GM23338 (cell line): ENCODE measurements around the gene MSL2. TPM values are rescaled to one million over a fixed set of nuclear protein-coding genes. Genes with fewer than 3 reads are reported as not detected.

Experiments used
- ATAC-seq: fragments of 200-7000 bp; cut with Tn5 transposase; 3 replicates; pipeline ENCODE4 v1.9.1; 2020
- DNase-seq: peaks from one replicate; pipeline ENCODE4 v3.0.0-alpha.2; 2015; ENCODE audit warnings: low spot score
- H2AFZ ChIP-seq: fragments of 200-600 bp; sonication (generic); 2 replicates; pipeline ENCODE4 v1.8.0; 2016; ENCODE audit warnings: antibody characterized with exemption, mild to moderate bottlenecking, moderate library complexity
- H3F3A ChIP-seq: fragments of 200-600 bp; sonication (generic); replicated peaks from 2 replicates; pipeline ENCODE4 v1.8.0; 2017; ENCODE audit warnings: antibody characterized with exemption, mixed run types, low read depth
- H3K27ac ChIP-seq: fragments of 200-600 bp; sonication (generic); 2 replicates; pipeline ENCODE4 v1.6.1; 2016; ENCODE audit warnings: low read depth
- H3K27me3 ChIP-seq: fragments of 200-600 bp; sonication (generic); 2 replicates; pipeline ENCODE4 v1.8.0; 2016; ENCODE audit warnings: mild to moderate bottlenecking, mixed run types, moderate library complexity; ENCODE audit not compliant: insufficient read depth
- H3K36me3 ChIP-seq: fragments of 200-600 bp; sonication (generic); 2 replicates; pipeline ENCODE4 v1.8.0; 2016; ENCODE audit warnings: mild to moderate bottlenecking; ENCODE audit not compliant: insufficient read depth
- H3K4me1 ChIP-seq: fragments of 200-600 bp; sonication (generic); 2 replicates; pipeline ENCODE4 v1.8.0; 2016; ENCODE audit warnings: mild to moderate bottlenecking, moderate library complexity; ENCODE audit not compliant: insufficient read depth
- H3K4me2 ChIP-seq: fragments of 200-600 bp; sonication (generic); 2 replicates; pipeline ENCODE4 v1.7.1; 2017; ENCODE audit warnings: mixed run types
- H3K4me3 ChIP-seq: fragments of 200-600 bp; sonication (generic); 2 replicates; pipeline ENCODE4 v1.6.1; 2016; ENCODE audit warnings: mixed run types
- H3K79me2 ChIP-seq: fragments of 200-600 bp; sonication (generic); replicated peaks from 2 replicates; pipeline ENCODE4 v1.8.0; 2017; ENCODE audit warnings: mild to moderate bottlenecking; ENCODE audit not compliant: insufficient read depth
- H3K9me2 ChIP-seq: fragments of 200-600 bp; sonication (generic); 2 replicates; pipeline ENCODE4 v1.8.0; 2017; ENCODE audit not compliant: insufficient read depth
- H4K20me1 ChIP-seq: fragments of 200-600 bp; sonication (generic); replicated peaks from 2 replicates; pipeline ENCODE4 v1.8.0; 2017; ENCODE audit warnings: mild to moderate bottlenecking; ENCODE audit not compliant: insufficient read depth
- H3K27ac Mint-ChIP-seq: 2 replicates; pipeline ENCODE4 v1.8.0; 2020; ENCODE audit warnings: inconsistent platforms, mild to moderate bottlenecking, moderate library complexity, mixed read lengths
- H3K27me3 Mint-ChIP-seq: 3 replicates; pipeline ENCODE4 v1.8.0; 2022; ENCODE audit warnings: low read depth, mild to moderate bottlenecking, moderate library complexity, mixed read lengths, inconsistent platforms; ENCODE audit not compliant: insufficient read depth, poor library complexity
- H3K36me3 Mint-ChIP-seq: 3 replicates; pipeline ENCODE4 v1.8.0; 2021; ENCODE audit warnings: low read depth, mild to moderate bottlenecking, inconsistent platforms, moderate library complexity, mixed read lengths
- H3K4me1 Mint-ChIP-seq: 3 replicates; pipeline ENCODE4 v1.8.0; 2020; ENCODE audit warnings: mild to moderate bottlenecking, inconsistent platforms, mixed read lengths
- H3K4me3 Mint-ChIP-seq: 3 replicates; pipeline ENCODE4 v1.8.0; 2021; ENCODE audit warnings: moderate library complexity, mild to moderate bottlenecking, inconsistent platforms, mixed read lengths
- H3K9me3 Mint-ChIP-seq: 3 replicates; pipeline ENCODE4 v1.8.0; 2020; ENCODE audit warnings: moderate library complexity, mild to moderate bottlenecking, inconsistent platforms, mixed read lengths
- CREB1 ChIP-seq: fragments of 250-450 bp; sonication (Bioruptor Pico); IDR thresholded peaks from 2 replicates; pipeline ENCODE4 v1.5.0; 2020; ENCODE audit warnings: low read depth, mild to moderate bottlenecking, moderate library complexity
- CTCF ChIP-seq, 2 experiments: fragments of 200-600 bp in 1 of 2; sonication (generic) in 1 of 2; conservative IDR thresholded peaks; 2 replicates each; pipeline versions ENCODE4 v1.5.1 to v1.6.1; 2016 to 2017; ENCODE audit warnings: antibody characterized with exemption in 2 of 2, low read depth in 2 of 2, mild to moderate bottlenecking in 2 of 2, moderate library complexity in 1 of 2
- ETS1 ChIP-seq: IDR thresholded peaks from 2 replicates; pipeline ENCODE4 v1.6.1; 2016; ENCODE audit warnings: antibody characterized with exemption
- JUNB ChIP-seq: IDR thresholded peaks from one replicate; pipeline ENCODE4 v1.6.1; 2016; ENCODE audit warnings: antibody characterized with exemption; ENCODE audit not compliant: unreplicated experiment
- NANOG ChIP-seq: IDR thresholded peaks from 2 replicates; pipeline ENCODE4 v1.6.1; 2016; ENCODE audit warnings: antibody characterized with exemption, borderline replicate concordance
- ZNF331 ChIP-seq: fragments of 250-450 bp; sonication (Bioruptor Pico); IDR thresholded peaks from 2 replicates; pipeline ENCODE4 v1.5.0; 2020; ENCODE audit warnings: low read depth, mild to moderate bottlenecking, moderate library complexity
- ZNF462 ChIP-seq: fragments of 250-450 bp; sonication (Bioruptor Pico); IDR thresholded peaks from 2 replicates; pipeline ENCODE4 v1.5.0; 2020; ENCODE audit warnings: mild to moderate bottlenecking, moderate library complexity
- polyA plus RNA-seq: library from polyadenylated mRNA; unstranded; fragments of >200 nt; fragmentation: Nextera tagmentation; extraction: Ambion mirVana; gene quantifications from 2 replicates; pipeline ENCODE4 v1.2.1, GENCODE V29; 2016
- total RNA-seq: library from RNA; depleted of rRNA; stranded (reverse); fragments of >200 nt; shearing (Covaris generic); gene quantifications from 2 replicates; pipeline ENCODE4 v1.2.3, GENCODE V29; 2014

The MSL2 gene
- total and polyA plus RNA-seq, 2 experiments from 2014 or later = 7.5 to 50.6 TPM

DNA sequence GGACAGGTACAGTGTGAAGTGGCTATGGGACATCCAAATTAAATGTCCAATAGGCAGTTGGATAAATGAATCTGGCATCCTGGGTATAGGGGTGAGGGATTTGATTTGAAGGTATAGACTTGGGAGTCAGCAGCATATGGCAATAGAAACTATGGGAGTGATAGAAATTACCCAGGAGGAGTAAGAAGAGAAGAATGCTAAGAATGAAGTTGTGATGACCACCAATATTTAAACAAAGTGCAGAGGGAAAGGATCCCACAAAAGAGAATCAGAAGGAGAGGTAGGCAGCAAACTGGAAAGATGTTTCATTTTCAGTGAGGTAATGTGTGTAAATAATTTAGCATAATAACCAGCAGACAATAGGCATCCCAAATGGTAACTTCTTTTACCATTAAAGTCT lies 13.8 kb upstream of the MSL2 start (continued):
- TF ChIP-seq ZNF462 (CRISPR knock-in tag) (no peak), ETS1 (no peak), CTCF (conservative IDR thresholded peaks at IDR 0.05; ENCODE audit: low read depth in 2 of 2) (no peak), NANOG (no peak), JUNB (no peak)

DNA sequence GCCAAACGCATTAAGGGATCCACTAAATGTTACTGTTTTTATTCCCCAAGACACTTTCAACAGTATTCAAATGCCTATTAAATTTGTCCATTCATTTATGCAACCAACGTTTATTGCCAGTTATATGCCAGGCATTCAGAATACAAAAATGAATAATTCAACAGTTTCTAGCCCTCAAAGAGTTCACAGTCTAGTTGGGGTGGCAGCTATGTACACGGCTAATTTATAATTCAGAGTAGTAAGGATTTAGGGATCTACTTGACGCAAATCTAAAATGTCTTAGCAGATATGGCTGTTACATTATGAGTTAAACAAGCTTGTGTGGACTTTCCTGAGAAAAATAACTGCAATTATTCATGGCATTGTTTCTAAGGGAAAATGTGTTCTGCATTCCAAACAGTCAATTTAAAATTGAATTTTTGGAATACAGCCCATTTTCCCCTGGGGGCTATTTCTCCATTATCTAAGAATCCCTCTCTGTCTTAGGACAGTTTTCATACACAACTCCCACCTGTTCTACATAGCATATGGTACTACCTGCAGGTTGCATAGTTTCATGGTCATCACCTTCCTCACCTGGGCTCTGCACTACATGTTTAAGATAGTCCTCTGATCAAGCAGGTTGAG lies 11.5 kb upstream of the MSL2 start:
- DNase-seq (no peak), ATAC-seq (no peak)
- H3K4me3 Mint-ChIP-seq = no peak overlapping the region
- H2AFZ ChIP-seq = no peak overlapping the region
- H3K36me3 ChIP-seq = no peaks in the 10 kb centered on the region
- H3K27me3 Mint-ChIP-seq = no peaks in the 10 kb centered on the region
- no peaks in the 10 kb centered on the region; the same call in 2 of the 3 replicates for H3K9me3 Mint-ChIP-seq
- H3K36me3 Mint-ChIP-seq = no peaks in the 10 kb centered on the region
- H3K27ac ChIP-seq = no peak overlapping the region
- H3F3A ChIP-seq = no peaks in the 10 kb centered on the region
- H4K20me1 ChIP-seq = no peaks in the 10 kb centered on the region
- no peaks in the 10 kb centered on the region for H3K27me3 ChIP-seq
- no peaks in the 10 kb centered on the region for H3K4me1 ChIP-seq
- no peak overlapping the region for H3K4me2 ChIP-seq
- no peaks in the 10 kb centered on the region for H3K79me2 ChIP-seq
- H3K4me3 ChIP-seq = no peak overlapping the region
- no peaks in the 10 kb centered on the region for H3K9me2 ChIP-seq
- no peak overlapping the region for H3K27ac Mint-ChIP-seq
- H3K4me1 Mint-ChIP-seq = no peaks in the 10 kb centered on the region
- no peak for TF ChIP-seq ZNF331 (CRISPR knock-in tag)
- TF ChIP-seq ETS1 = no peak
- no peak for TF ChIP-seq CREB1 (CRISPR knock-in tag)
